NCI-H2029 treated with DMSO at 0.1 percent for 48 hours (cell line): Measurements from ENCODE around the gene NCOA6.
A peak's percentile ranks its signal among the peaks of the same experiment; 100 is the strongest.

Experiments used
- DNase-seq: peaks from one replicate; lab custom pipeline; 2025; lab: John Stamatoyannopoulos, UW

The NCOA6 gene

GRCh38 chr20:34825530-34826362 is at the start of gene NCOA6:
NCOA6 (minus strand) TSS chr20:34825651; CDS start chr20:34782355, 43,296 bp downstream.
- DNase-seq = peak; percentile 55

- peak; percentile 90 for DNase-seq
These were observed 48.7 kb upstream of the NCOA6 start for GRCh38 chr20:34874094-34874654.

- DNase-seq = no peak
These were observed 48.2 kb upstream of the NCOA6 start for GRCh38 chr20:34873583-34874093.

GRCh38 chr20:34872622-34873224 is 47.3 kb upstream of the NCOA6 start, which contains the start of gene GGT7:
GGT7 (minus strand) TSS chr20:34872856; CDS start chr20:34872815, 41 bp downstream.
- DNase-seq = peak; percentile 44

- DNase-seq = no peak
These were observed 46.6 kb upstream of the NCOA6 start for GRCh38 chr20:34871966-34872621.

- no peak for DNase-seq
These were observed 46.0 kb upstream of the NCOA6 start for GRCh38 chr20:34871320-34871926.

- DNase-seq = no peak
These were observed 38.8 kb upstream of the NCOA6 start for GRCh38 chr20:34864216-34864615.

GRCh38 chr20:34863421-34863965 is 38.0 kb upstream of the NCOA6 start:
- no peak for DNase-seq

GRCh38 chr20:34862724-34863123 is 37.3 kb upstream of the NCOA6 start:
- no peak for DNase-seq

GRCh38 chr20:34861386-34862084 is 36.1 kb upstream of the NCOA6 start:
- peak; percentile 78 for DNase-seq

- DNase-seq = no peak
These were observed 34.5 kb upstream of the NCOA6 start for GRCh38 chr20:34859826-34860545.

- no peak for DNase-seq
These were observed 33.9 kb upstream of the NCOA6 start for GRCh38 chr20:34859367-34859766.

GRCh38 chr20:34852298-34852697 is 26.8 kb upstream of the NCOA6 start:
- no peak for DNase-seq

GRCh38 chr20:34850969-34851368 is 25.5 kb upstream of the NCOA6 start:
- DNase-seq = no peak

- DNase-seq = no peak
These were observed 24.3 kb upstream of the NCOA6 start for GRCh38 chr20:34849778-34850177.

GRCh38 chr20:34848597-34848996 is 23.1 kb upstream of the NCOA6 start:
- no peak for DNase-seq

GRCh38 chr20:34843421-34843820 is 18.0 kb upstream of the NCOA6 start:
- no peak for DNase-seq

GRCh38 chr20:34842143-34842542 is 16.7 kb upstream of the NCOA6 start:
- DNase-seq = no peak

- DNase-seq = peak; percentile 27
These were observed 9.0 kb upstream of the NCOA6 start for GRCh38 chr20:34834459-34834893.

- no peak for DNase-seq
These were observed 6.5 kb upstream of the NCOA6 start for GRCh38 chr20:34831936-34832335.
